Prostate gland (tissue), 2 donors: ENCODE results near the gene TWF1.

Experiments
- CTCF ChIP-seq, 4 experiments: fragments of 200-600 bp in 2 of 4; fragments of 450-650 bp in 2 of 4; sonication (generic) in 2 of 4; IDR thresholded peaks; 1 replicate in 3 of 4; 2 replicates in 1 of 4; pipeline ENCODE4 v1.5.1; 2016 to 2019; ENCODE audit warnings: antibody characterized with exemption in 4 of 4, mild to moderate bottlenecking in 2 of 4, moderate library complexity in 2 of 4
- POLR2AphosphoS5 ChIP-seq: sonication (generic); formaldehyde crosslinking; IDR thresholded peaks from one replicate; pipeline ENCODE4 v1.6.1; 2017; ENCODE audit warnings: antibody characterized with exemption

GRCh38 chr12:43786899-43787693 lies 19.0 kb downstream of the TWF1 start:
- TF ChIP-seq CTCF (IDR thresholded peaks at IDR 0.05) (no peak), POLR2AphosphoS5 (no peak)
